Activated CD8-positive, alpha-beta memory T cell treated with anti-CD3 and anti-CD28 coated beads for 4 hours (primary cell): ENCODE results near the gene OR2T34.
"Not testable (repeated sequence)": the region's sequence is repeated elsewhere in the genome, so short reads cannot be mapped to it uniquely, and the experiment has no call there.

ENCODE experiments used
- DNase-seq, 2 donors: peaks; one replicate each; pipeline ENCODE4 v3.0.0-alpha.2; 2020; ENCODE audit warnings: low read depth in 2 of 2

The OR2T34 gene

GRCh38 chr1:248574657-248575056 is at the start of gene OR2T34:
TSS of gene OR2T34 (minus strand) at chr1:248574757. CDS start at chr1:248574757, 0 bp downstream.
- not testable (repeated sequence) for DNase-seq

- DNase-seq = no peak
Measured at GRCh38 chr1:248622570-248623001, 48.0 kb upstream of the OR2T34 start.

- DNase-seq = no peak
Measured at GRCh38 chr1:248621770-248622169, 47.2 kb upstream of the OR2T34 start.

GRCh38 chr1:248618878-248619277 is 44.3 kb upstream of the OR2T34 start:
- peak in 1 of 2 donors; percentile 17 for DNase-seq

GRCh38 chr1:248618119-248618518 is 43.6 kb upstream of the OR2T34 start:
- DNase-seq = no peak

GRCh38 chr1:248613742-248614141 is 39.2 kb upstream of the OR2T34 start:
- no peak for DNase-seq

GRCh38 chr1:248611883-248612414 is 37.4 kb upstream of the OR2T34 start:
- DNase-seq = no peak

GRCh38 chr1:248610301-248610700 is 35.7 kb upstream of the OR2T34 start:
- no peak for DNase-seq

- DNase-seq = no peak
Measured at GRCh38 chr1:248599396-248599795, 24.8 kb upstream of the OR2T34 start.

- no peak for DNase-seq
Measured at GRCh38 chr1:248597589-248597988, 23.0 kb upstream of the OR2T34 start, which contains the start of gene OR2T10. TSS of gene OR2T10 (minus strand) at chr1:248597700. CDS start at chr1:248593768, 3,932 bp downstream.

GRCh38 chr1:248596615-248597014 is 22.1 kb upstream of the OR2T34 start:
- no peak for DNase-seq

- DNase-seq = no peak
Measured at GRCh38 chr1:248593226-248593625, 18.7 kb upstream of the OR2T34 start.

- no peak for DNase-seq
Measured at GRCh38 chr1:248592655-248593054, 18.1 kb upstream of the OR2T34 start.

- DNase-seq = no peak
Measured at GRCh38 chr1:248590055-248590454, 15.5 kb upstream of the OR2T34 start.

- no peak for DNase-seq
Measured at GRCh38 chr1:248589334-248589733, 14.8 kb upstream of the OR2T34 start.

GRCh38 chr1:248585266-248585665 is 10.7 kb upstream of the OR2T34 start:
- DNase-seq = no peak

GRCh38 chr1:248576260-248576980 is 1.9 kb upstream of the OR2T34 start:
- no peak for DNase-seq

- not testable (repeated sequence) for DNase-seq
Measured at GRCh38 chr1:248573856-248574255, 701 bp downstream of the OR2T34 start.

GRCh38 chr1:248572049-248572448 is 2.5 kb downstream of the OR2T34 start:
- DNase-seq = not testable (repeated sequence)

GRCh38 chr1:248570811-248571210 is 3.7 kb downstream of the OR2T34 start:
- not testable (repeated sequence) for DNase-seq

- not testable (repeated sequence) for DNase-seq
Measured at GRCh38 chr1:248569049-248569448, 5.5 kb downstream of the OR2T34 start.

- DNase-seq = not testable (repeated sequence)
Measured at GRCh38 chr1:248565530-248566373, 8.8 kb downstream of the OR2T34 start.
